OCI-LY1 (cell line): ENCODE data around the gene TRAPPC12.

Experiments used
- H2AFZ ChIP-seq: fragments of 200-600 bp; sonication (generic), shearing (Covaris generic); 2 replicates; pipeline ENCODE4 v1.6.0; 2014; ENCODE audit warnings: antibody characterized with exemption, mild to moderate bottlenecking, low read length
- H3F3A ChIP-seq: fragments of 200-600 bp; sonication (generic), shearing (Covaris generic); 2 replicates; pipeline ENCODE4 v1.6.0; 2014; ENCODE audit warnings: mild to moderate bottlenecking, antibody characterized with exemption, low read length, moderate library complexity; ENCODE audit not compliant: insufficient read depth
- H3K27ac ChIP-seq: fragments of 200-600 bp; sonication (generic); 2 replicates; pipeline ENCODE4 v1.5.1; 2014; ENCODE audit warnings: low read length, mixed run types, mild to moderate bottlenecking, low read depth; ENCODE audit not compliant: poor library complexity, severe bottlenecking
- H3K27me3 ChIP-seq: fragments of 200-600 bp; sonication (generic); 2 replicates; pipeline ENCODE4 v1.6.0; 2014; ENCODE audit warnings: antibody characterized with exemption, mild to moderate bottlenecking, low read length, moderate library complexity; ENCODE audit not compliant: insufficient read depth
- H3K36me3 ChIP-seq: fragments of 200-600 bp; sonication (generic); 2 replicates; pipeline ENCODE4 v1.6.1; 2014; ENCODE audit warnings: mild to moderate bottlenecking, antibody characterized with exemption, low read length, moderate library complexity, mixed read lengths; ENCODE audit not compliant: insufficient read depth
- H3K4me1 ChIP-seq: fragments of 200-600 bp; sonication (generic); 2 replicates; pipeline ENCODE4 v1.5.1; 2014; ENCODE audit warnings: mild to moderate bottlenecking, low read length, moderate library complexity; ENCODE audit not compliant: insufficient read depth, severe bottlenecking
- H3K4me2 ChIP-seq: fragments of 200-600 bp; sonication (generic), shearing (Covaris generic); 2 replicates; pipeline ENCODE4 v1.6.1; 2014; ENCODE audit warnings: low read length
- H3K4me3 ChIP-seq: fragments of 200-600 bp; sonication (generic); 2 replicates; pipeline ENCODE4 v1.5.1; 2014; ENCODE audit warnings: low read length, low read depth, mild to moderate bottlenecking, mixed read lengths; ENCODE audit not compliant: poor library complexity, severe bottlenecking
- H3K79me2 ChIP-seq: fragments of 200-600 bp; shearing (Covaris generic); 2 replicates; pipeline ENCODE4 v1.6.1; 2016; ENCODE audit warnings: mixed run types, low read length, mixed read lengths; ENCODE audit not compliant: insufficient read depth
- H3K9ac ChIP-seq: fragments of 200-600 bp; sonication (generic), shearing (Covaris generic); 2 replicates; pipeline ENCODE4 v1.6.1; 2014; ENCODE audit warnings: mild to moderate bottlenecking, low read length, mixed read lengths
- H3K9me2 ChIP-seq: fragments of 200-600 bp; sonication (generic), shearing (Covaris generic); 2 replicates; pipeline ENCODE4 v1.6.1; 2014; ENCODE audit warnings: low read depth, mild to moderate bottlenecking, low read length, mixed read lengths
- H3K9me3 ChIP-seq: fragments of 200-600 bp; shearing (Covaris generic); 2 replicates; pipeline ENCODE4 v1.6.1; 2014; ENCODE audit warnings: low read length, mixed read lengths
- H4K20me1 ChIP-seq: fragments of 200-600 bp; sonication (generic), shearing (Covaris generic); 2 replicates; pipeline ENCODE4 v1.6.0; 2016; ENCODE audit warnings: mild to moderate bottlenecking, low read length; ENCODE audit not compliant: insufficient read depth
- CTCF ChIP-seq: fragments of 200-600 bp; sonication (generic), shearing (Covaris generic); IDR thresholded peaks from 2 replicates; pipeline ENCODE4 v1.5.1; 2017; ENCODE audit warnings: mild to moderate bottlenecking, antibody characterized with exemption, low read length, moderate library complexity, mixed read lengths
- EZH2 ChIP-seq: fragments of 200-600 bp; sonication (generic), shearing (Covaris generic); IDR thresholded peaks from 2 replicates; pipeline ENCODE4 v1.8.0; 2017; ENCODE audit warnings: borderline replicate concordance, mixed run types, mild to moderate bottlenecking, antibody characterized with exemption, low read length, moderate library complexity, mixed read lengths

TRAPPC12 gene

GRCh38 chr2:3498783-3499394 lies 119.4 kb downstream of the TRAPPC12 start:
- no peaks in the 10 kb centered on the region for H3K79me2 ChIP-seq
- no peak overlapping the region for H3K9ac ChIP-seq
- TF ChIP-seq CTCF: no peak
- TF ChIP-seq EZH2: no peak
- no peaks in the 10 kb centered on the region for H3K4me1 ChIP-seq
- no peak overlapping the region for H2AFZ ChIP-seq
- H3K27me3 ChIP-seq: no peaks in the 10 kb centered on the region
- peaks cover 74% of the 10 kb centered on the region for H3K36me3 ChIP-seq
- no peaks in the 10 kb centered on the region for H3F3A ChIP-seq
- no peak overlapping the region for H3K27ac ChIP-seq
- H3K4me2 ChIP-seq: no peak overlapping the region
- H4K20me1 ChIP-seq: no peaks in the 10 kb centered on the region
- H3K4me3 ChIP-seq: no peak overlapping the region
- H3K9me2 ChIP-seq: no peaks in the 10 kb centered on the region
- no peaks in the 10 kb centered on the region for H3K9me3 ChIP-seq

- no peaks in the 10 kb centered on the region for H3K9me3 ChIP-seq
- no peak overlapping the region for H3K4me2 ChIP-seq
- no peak overlapping the region for H3K9ac ChIP-seq
- H3K9me2 ChIP-seq: no peaks in the 10 kb centered on the region
- no peaks in the 10 kb centered on the region for H4K20me1 ChIP-seq
- no peaks in the 10 kb centered on the region for H3K79me2 ChIP-seq
- no peak overlapping the region for H2AFZ ChIP-seq
- H3F3A ChIP-seq: no peaks in the 10 kb centered on the region
- no peaks in the 10 kb centered on the region for H3K27me3 ChIP-seq
- TF ChIP-seq EZH2 (no peak), CTCF (no peak)
- H3K36me3 ChIP-seq: peaks cover 81% of the 10 kb centered on the region
- H3K4me1 ChIP-seq: no peaks in the 10 kb centered on the region
- H3K27ac ChIP-seq: no peak overlapping the region
- no peak overlapping the region for H3K4me3 ChIP-seq
Measured at GRCh38 chr2:3500326-3500899, 120.9 kb downstream of the TRAPPC12 start.

- Histone ChIP-seq H3K9me3 (no peaks in the 10 kb centered on the region), H3K27me3 (no peaks in the 10 kb centered on the region), H3K4me1 (no peaks in the 10 kb centered on the region), H3K36me3 (peaks cover 78% of the 10 kb centered on the region), H2AFZ (no peak overlapping the region), H4K20me1 (no peaks in the 10 kb centered on the region), H3K79me2 (0 out of 2 replicates have a peak, but pooled peaks cover 3% of the 10 kb centered on the region), H3K27ac (no peak overlapping the region), H3K4me2 (no peak overlapping the region), H3K4me3 (no peak overlapping the region), H3F3A (no peaks in the 10 kb centered on the region), H3K9me2 (no peaks in the 10 kb centered on the region), H3K9ac (no peak overlapping the region)
- no peak for TF ChIP-seq CTCF
- TF ChIP-seq EZH2: no peak
Measured at GRCh38 chr2:3503046-3503445, 123.6 kb downstream of the TRAPPC12 start.
